Endothelial cell (in vitro differentiated cells): ENCODE data around the gene MAGEB1. TPM values are rescaled to one million over a fixed set of nuclear protein-coding genes. Genes with fewer than 3 reads are reported as not detected.

Experiments used
- DNase-seq: peaks from one replicate; pipeline ENCODE4 v3.0.0; 2021; ENCODE audit warnings: low spot score
- H3K27ac Mint-ChIP-seq: one replicate; pipeline ENCODE4 v1.8.0; 2021; ENCODE audit warnings: mixed read lengths, inconsistent platforms; ENCODE audit not compliant: unreplicated experiment
- H3K27me3 Mint-ChIP-seq: one replicate; pipeline ENCODE4 v1.8.0; 2021; ENCODE audit warnings: mild to moderate bottlenecking, moderate library complexity, mixed read lengths, inconsistent platforms; ENCODE audit not compliant: unreplicated experiment
- H3K36me3 Mint-ChIP-seq: one replicate; pipeline ENCODE4 v1.8.0; 2021; ENCODE audit warnings: mild to moderate bottlenecking, low read depth, mixed read lengths, inconsistent platforms; ENCODE audit not compliant: unreplicated experiment
- H3K4me1 Mint-ChIP-seq: one replicate; pipeline ENCODE4 v1.8.0; 2021; ENCODE audit warnings: mild to moderate bottlenecking, mixed read lengths, inconsistent platforms; ENCODE audit not compliant: unreplicated experiment
- H3K4me3 Mint-ChIP-seq: one replicate; pipeline ENCODE4 v1.8.0; 2021; ENCODE audit warnings: mild to moderate bottlenecking, mixed read lengths, inconsistent platforms; ENCODE audit not compliant: unreplicated experiment
- H3K9me3 Mint-ChIP-seq: one replicate; pipeline ENCODE4 v1.8.0; 2021; ENCODE audit warnings: mixed read lengths, inconsistent platforms; ENCODE audit not compliant: unreplicated experiment
- CTCF ChIP-seq: fragments of 200-600 bp; sonication (generic); IDR thresholded peaks from one replicate; pipeline ENCODE4 v1.5.0; 2021; ENCODE audit warnings: antibody characterized with exemption; ENCODE audit not compliant: unreplicated experiment
- total RNA-seq: library from RNA; stranded (reverse); fragmentation: NEBNext Ultra II Directional; extraction: Animal tissue kit (Norgen Biotek cat#: 25700); gene quantifications from one replicate; pipeline ENCODE4 v1.2.1, GENCODE V29; 2021; ENCODE audit not compliant: unreplicated experiment

Gene MAGEB1
- total RNA-seq, 1 donor from 2014 or later: not detected

GRCh38 chrX:30262763-30263162, 15.8 kb downstream of the MAGEB1 start:
- no peak for DNase-seq
- Mint-ChIP-seq H3K36me3 (no peaks in the 10 kb centered on the region), H3K27me3 (no peaks in the 10 kb centered on the region), H3K9me3 (no peaks in the 10 kb centered on the region), H3K27ac (no peak overlapping the region), H3K4me1 (peaks cover 4% of the 10 kb centered on the region), H3K4me3 (no peak overlapping the region)
- no peak for TF ChIP-seq CTCF

- H3K27ac Mint-ChIP-seq: no peak overlapping the region
- H3K4me1 Mint-ChIP-seq: no peaks in the 10 kb centered on the region
- no peak for DNase-seq
- no peak for TF ChIP-seq CTCF
- no peaks in the 10 kb centered on the region for H3K27me3 Mint-ChIP-seq
- H3K9me3 Mint-ChIP-seq: no peaks in the 10 kb centered on the region
- no peaks in the 10 kb centered on the region for H3K36me3 Mint-ChIP-seq
- H3K4me3 Mint-ChIP-seq: no peak overlapping the region
Observed at GRCh38 chrX:30270639-30271038, 23.7 kb downstream of the MAGEB1 start.

GRCh38 chrX:30275498-30275897, 28.6 kb downstream of the MAGEB1 start:
- H3K9me3 Mint-ChIP-seq: no peaks in the 10 kb centered on the region
- no peak overlapping the region for H3K27ac Mint-ChIP-seq
- no peak for TF ChIP-seq CTCF
- H3K36me3 Mint-ChIP-seq: no peaks in the 10 kb centered on the region
- no peaks in the 10 kb centered on the region for H3K27me3 Mint-ChIP-seq
- no peaks in the 10 kb centered on the region for H3K4me1 Mint-ChIP-seq
- H3K4me3 Mint-ChIP-seq: no peak overlapping the region
- no peak for DNase-seq

- no peaks in the 10 kb centered on the region for H3K36me3 Mint-ChIP-seq
- no peak overlapping the region for H3K27ac Mint-ChIP-seq
- H3K9me3 Mint-ChIP-seq: no peaks in the 10 kb centered on the region
- no peak overlapping the region for H3K4me3 Mint-ChIP-seq
- H3K4me1 Mint-ChIP-seq: no peaks in the 10 kb centered on the region
- no peak for TF ChIP-seq CTCF
- no peaks in the 10 kb centered on the region for H3K27me3 Mint-ChIP-seq
- no peak for DNase-seq
Observed at GRCh38 chrX:30278365-30278764, 31.4 kb downstream of the MAGEB1 start.

- Mint-ChIP-seq H3K4me3 (no peak overlapping the region), H3K4me1 (no peaks in the 10 kb centered on the region), H3K27me3 (no peaks in the 10 kb centered on the region), H3K27ac (no peak overlapping the region), H3K36me3 (no peaks in the 10 kb centered on the region), H3K9me3 (no peaks in the 10 kb centered on the region)
- TF ChIP-seq CTCF: no peak
- no peak for DNase-seq
Observed at GRCh38 chrX:30280428-30280827, 33.5 kb downstream of the MAGEB1 start.
